ENCODE results near the gene AATK. TPM values are rescaled to one million over a fixed set of nuclear protein-coding genes. Genes with fewer than 3 reads are reported as not detected.
A peak's percentile ranks its signal among the peaks of the same experiment; 100 is the strongest.

The AATK gene
- total and polyA plus RNA-seq, 2 experiments from 2014 or later: 0.25 to 1.6 TPM

DNA sequence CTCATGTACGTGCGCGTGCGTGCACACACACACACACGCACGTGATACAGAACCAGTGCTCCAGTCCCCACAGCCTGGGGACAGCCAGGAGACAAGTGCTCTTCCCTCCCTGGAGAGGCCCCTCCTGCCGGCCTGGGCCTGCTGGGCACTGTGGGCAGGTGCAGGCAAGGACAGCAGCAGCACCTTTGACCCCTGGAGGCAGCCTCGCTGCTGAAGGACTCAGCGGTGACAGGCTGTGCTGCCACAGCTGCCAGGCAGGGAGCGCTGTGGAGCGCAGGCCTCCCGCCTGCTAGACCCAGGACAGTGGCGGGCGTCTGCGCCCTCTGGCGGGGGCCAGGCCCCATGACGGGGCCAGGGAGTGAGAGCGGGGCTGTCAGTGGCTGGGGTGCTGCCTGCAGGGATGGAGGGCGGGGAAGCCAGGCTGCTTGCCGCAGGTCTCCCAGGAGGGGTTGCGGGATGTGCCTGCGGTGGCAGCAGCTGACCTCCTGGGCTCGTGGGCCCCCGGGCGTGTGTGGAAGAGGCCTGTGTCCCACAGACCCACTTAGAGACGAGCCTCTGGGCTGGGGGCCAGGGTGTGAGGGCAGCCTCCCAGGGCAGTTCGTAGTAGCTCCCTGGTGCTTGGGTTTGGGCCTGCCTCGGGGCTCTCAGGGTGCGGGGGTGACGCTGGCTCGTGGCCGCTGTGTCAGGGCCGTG lies 64.3 kb downstream of the AATK start:
- no peaks in the 10 kb centered on the region for H3K9me3 ChIP-seq (ENCODE audit: low read depth)
- no peaks in the 10 kb centered on the region for H3K27me3 ChIP-seq (replicated peaks; ENCODE audit: insufficient read depth)
- H3K4me2 ChIP-seq (ENCODE audit: unreplicated experiment): no peak overlapping the region
- H3K9me2 ChIP-seq (ENCODE audit: insufficient read depth): no peaks in the 10 kb centered on the region
- no peak overlapping the region for H3K9ac ChIP-seq
- no peaks in the 10 kb centered on the region for H3K36me3 ChIP-seq (ENCODE audit: low read depth)
- DNase-seq: peak; percentile 85
- in situ Hi-C loops (cut with MboI): no loop called here
- H3K4me3 ChIP-seq: no peak overlapping the region
- H3K27ac ChIP-seq: no peak overlapping the region
- H3K4me1 ChIP-seq (ENCODE audit: insufficient read depth): peaks cover 17% of the 10 kb centered on the region
- H3K79me2 ChIP-seq (ENCODE audit: insufficient read depth): no peaks in the 10 kb centered on the region
- no peaks in the 10 kb centered on the region for H3F3A ChIP-seq (ENCODE audit: insufficient read depth)
- 41 to 43% methylated on average over 32 of the region's 33 CpGs for WGBS, 2 experiments (ENCODE audit: low coverage in 1 of 2, low lambda C conversion rate in 2 of 2, missing lambda C conversion rate in 2 of 2)
- no peak for TF ChIP-seq EZH2 (IDR thresholded peaks at IDR 0.05; ENCODE audit: insufficient read depth, poor library complexity, severe bottlenecking)
- no peaks in the 10 kb centered on the region for H4K20me1 ChIP-seq (ENCODE audit: insufficient read depth)
- no peak overlapping the region for H2AFZ ChIP-seq

DNA sequence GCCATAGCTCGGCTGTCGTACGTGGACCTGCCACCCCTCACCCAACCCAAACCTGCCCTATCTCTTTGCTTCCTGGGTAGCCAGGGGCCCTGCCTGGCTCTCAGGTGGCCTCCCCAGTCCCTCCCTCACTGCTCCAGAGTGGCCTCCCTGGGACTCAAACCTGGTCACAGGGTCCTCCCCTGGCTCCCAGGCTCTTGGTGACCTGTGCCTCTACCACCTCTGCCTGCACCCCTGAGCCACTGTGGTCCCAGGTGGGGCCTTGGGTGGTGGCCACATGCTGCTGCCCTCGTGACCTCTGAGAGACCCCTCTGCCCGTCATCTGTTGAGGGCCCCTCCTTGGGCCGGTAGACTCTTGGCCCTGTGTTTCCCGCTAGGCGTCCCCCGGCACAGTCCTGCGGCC lies 65.4 kb downstream of the AATK start:
- in situ Hi-C loops (cut with MboI): no loop called here

DNA sequence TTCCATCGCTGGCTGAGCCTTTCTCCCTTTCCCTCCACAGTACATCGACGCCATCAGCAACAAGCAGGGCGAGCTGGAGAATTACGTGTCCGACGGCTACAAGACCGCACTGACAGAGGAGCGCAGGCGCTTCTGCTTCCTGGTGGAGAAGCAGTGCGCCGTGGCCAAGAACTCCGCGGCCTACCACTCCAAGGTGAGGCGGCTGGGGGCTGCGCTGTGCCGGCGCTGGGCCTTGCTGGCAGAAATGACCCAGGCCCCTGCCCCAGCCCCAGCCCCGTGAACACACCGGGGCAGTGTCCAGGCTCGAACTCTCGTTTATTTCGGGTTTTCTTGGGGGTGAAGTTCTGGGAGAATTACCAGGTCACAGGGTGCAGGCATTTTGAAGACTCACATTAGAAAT lies 66.1 kb downstream of the AATK start:
- Histone ChIP-seq H3K9ac (no peak overlapping the region), H3K4me3 (no peak overlapping the region), H3K36me3 (ENCODE audit: low read depth) (no peaks in the 10 kb centered on the region), H3K4me2 (ENCODE audit: unreplicated experiment) (no peak overlapping the region), H3K9me3 (ENCODE audit: low read depth) (no peaks in the 10 kb centered on the region), H4K20me1 (ENCODE audit: insufficient read depth) (no peaks in the 10 kb centered on the region), H3K27ac (no peak overlapping the region), H3K79me2 (ENCODE audit: insufficient read depth) (no peaks in the 10 kb centered on the region), H3K4me1 (ENCODE audit: insufficient read depth) (peaks cover 34% of the 10 kb centered on the region), H3K27me3 (replicated peaks; ENCODE audit: insufficient read depth) (no peaks in the 10 kb centered on the region), H3K9me2 (ENCODE audit: insufficient read depth) (no peaks in the 10 kb centered on the region), H2AFZ (no peak overlapping the region), H3F3A (ENCODE audit: insufficient read depth) (no peaks in the 10 kb centered on the region)
- no peak for TF ChIP-seq EZH2 (IDR thresholded peaks at IDR 0.05; ENCODE audit: insufficient read depth, poor library complexity, severe bottlenecking)
- no peak for TF ChIP-seq EZH2phosphoT487 (IDR thresholded peaks at IDR 0.05; ENCODE audit: insufficient read depth, low read depth)
- in situ Hi-C loops (cut with MboI): no loop called here
- no peak for DNase-seq
- WGBS, 2 experiments (ENCODE audit: low coverage in 1 of 2, low lambda C conversion rate in 2 of 2, missing lambda C conversion rate in 2 of 2): 95 to 96% methylated on average over 18 to 23 of the region's 23 CpGs

More for the DNA sequence above, 65.4 kb downstream of the AATK start:
- Histone ChIP-seq H3K9me3 (ENCODE audit: low read depth) (no peaks in the 10 kb centered on the region), H3K4me3 (no peak overlapping the region), H3K27ac (no peak overlapping the region), H3K9ac (no peak overlapping the region), H3K36me3 (ENCODE audit: low read depth) (no peaks in the 10 kb centered on the region), H3K4me2 (ENCODE audit: unreplicated experiment) (no peak overlapping the region), H3K27me3 (replicated peaks; ENCODE audit: insufficient read depth) (no peaks in the 10 kb centered on the region), H3K4me1 (ENCODE audit: insufficient read depth) (peaks cover 28% of the 10 kb centered on the region), H3K79me2 (ENCODE audit: insufficient read depth) (no peaks in the 10 kb centered on the region), H4K20me1 (ENCODE audit: insufficient read depth) (no peaks in the 10 kb centered on the region), H2AFZ (no peak overlapping the region), H3F3A (ENCODE audit: insufficient read depth) (no peaks in the 10 kb centered on the region), H3K9me2 (ENCODE audit: insufficient read depth) (no peaks in the 10 kb centered on the region)
- WGBS, 2 experiments (ENCODE audit: low coverage in 1 of 2, low lambda C conversion rate in 2 of 2, missing lambda C conversion rate in 2 of 2): 91 to 95% methylated on average over 10 of the region's 10 CpGs
- no peak for DNase-seq
- TF ChIP-seq EZH2phosphoT487 (IDR thresholded peaks at IDR 0.05; ENCODE audit: insufficient read depth, low read depth): no peak
- no peak for TF ChIP-seq EZH2 (IDR thresholded peaks at IDR 0.05; ENCODE audit: insufficient read depth, poor library complexity, severe bottlenecking)

DNA sequence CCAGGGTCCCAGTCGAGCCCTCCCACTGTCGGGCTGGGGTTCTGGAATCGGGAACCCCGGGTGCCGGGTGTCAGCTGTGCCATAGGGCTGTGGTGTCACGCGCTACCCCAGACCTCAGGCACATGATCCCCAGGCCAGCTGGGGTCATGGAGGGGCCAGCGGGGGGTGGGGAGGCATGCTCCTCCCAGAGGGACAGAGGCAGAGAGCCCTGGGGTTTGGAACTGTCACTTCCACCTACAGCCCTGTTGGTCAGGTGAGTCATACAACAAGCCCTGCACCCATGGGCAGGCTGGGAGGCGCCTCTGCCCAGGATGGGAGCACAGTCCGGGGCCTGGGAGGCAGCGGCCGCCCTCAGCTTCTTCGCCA lies 68.1 kb downstream of the AATK start:
- Histone ChIP-seq H3K4me3 (peak overlapping the region; percentile 66), H3K36me3 (ENCODE audit: low read depth) (no peaks in the 10 kb centered on the region), H3K4me2 (ENCODE audit: unreplicated experiment) (peak overlapping the region; percentile 85), H3K27me3 (replicated peaks; ENCODE audit: insufficient read depth) (no peaks in the 10 kb centered on the region), H3K9me2 (ENCODE audit: insufficient read depth) (no peaks in the 10 kb centered on the region), H3K4me1 (ENCODE audit: insufficient read depth) (peaks cover 42% of the 10 kb centered on the region), H3K9ac (peak overlapping the region; percentile 87), H3K27ac (peak overlapping the region; percentile 77), H3F3A (ENCODE audit: insufficient read depth) (0 out of 2 replicates have a peak, but pooled peaks cover 8% of the 10 kb centered on the region), H4K20me1 (ENCODE audit: insufficient read depth) (no peaks in the 10 kb centered on the region), H3K9me3 (ENCODE audit: low read depth) (no peaks in the 10 kb centered on the region), H3K79me2 (ENCODE audit: insufficient read depth) (no peaks in the 10 kb centered on the region), H2AFZ (peak overlapping the region; percentile 62)
- in situ Hi-C loops (cut with MboI): no loop called here
- WGBS, 2 experiments (ENCODE audit: low coverage in 1 of 2, low lambda C conversion rate in 2 of 2, missing lambda C conversion rate in 2 of 2): 37 to 39% methylated on average over 12 of the region's 13 CpGs
- TF ChIP-seq EZH2phosphoT487 (IDR thresholded peaks at IDR 0.05; ENCODE audit: insufficient read depth, low read depth) (no peak), EZH2 (IDR thresholded peaks at IDR 0.05; ENCODE audit: insufficient read depth, poor library complexity, severe bottlenecking) (no peak)
- peak; percentile 76 for DNase-seq
